ENCODE measurements around the gene CIB4.

The CIB4 gene

DNA sequence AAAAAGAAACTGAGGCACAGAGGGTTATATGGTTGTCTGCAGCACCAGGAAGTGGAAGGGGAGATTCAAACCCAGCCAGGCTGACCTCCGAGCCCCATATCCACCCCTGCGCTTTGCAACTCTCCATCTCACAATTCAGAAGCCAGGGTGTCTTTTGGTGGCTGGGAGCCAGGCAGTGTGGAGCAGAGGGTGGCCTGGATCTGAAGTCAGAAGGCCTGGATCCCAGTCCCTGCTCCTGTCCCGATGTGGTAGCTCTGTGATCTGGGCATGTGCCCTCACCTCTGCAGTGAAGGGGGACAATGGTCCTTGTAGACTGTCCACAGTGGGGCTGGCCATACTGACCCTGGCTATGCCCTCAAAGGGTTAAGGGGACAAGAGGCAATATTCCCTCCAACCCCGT, 57.0 kb downstream of the CIB4 start:
- no peak for DNase-seq

DNA sequence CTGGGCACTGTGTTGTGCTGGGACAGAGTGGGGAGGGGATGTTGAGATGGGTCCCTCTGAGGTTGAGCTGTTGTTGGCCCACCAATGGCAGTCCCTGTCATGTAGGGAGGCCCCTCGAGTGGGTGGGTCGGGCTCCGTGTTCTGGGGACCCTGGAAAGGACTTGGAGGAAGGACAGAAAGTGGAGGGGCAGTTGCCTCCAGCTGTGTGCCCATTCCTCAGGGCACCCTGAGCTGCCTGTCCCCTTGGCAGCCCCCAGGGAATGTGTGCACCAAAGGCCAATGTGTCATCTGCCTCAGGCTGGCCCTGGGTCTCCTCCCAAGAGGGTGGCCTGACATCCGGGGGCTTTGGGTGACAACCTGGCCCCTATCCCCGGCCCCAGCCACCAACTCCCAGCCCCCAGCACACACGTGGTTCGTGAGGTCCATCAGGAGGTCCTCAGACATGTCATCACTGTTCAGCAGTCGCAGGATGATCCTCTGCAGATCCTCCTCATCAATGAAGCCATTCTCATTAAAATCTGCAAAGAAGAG, 57.7 kb downstream of the CIB4 start:
- DNase-seq: no peak

DNA sequence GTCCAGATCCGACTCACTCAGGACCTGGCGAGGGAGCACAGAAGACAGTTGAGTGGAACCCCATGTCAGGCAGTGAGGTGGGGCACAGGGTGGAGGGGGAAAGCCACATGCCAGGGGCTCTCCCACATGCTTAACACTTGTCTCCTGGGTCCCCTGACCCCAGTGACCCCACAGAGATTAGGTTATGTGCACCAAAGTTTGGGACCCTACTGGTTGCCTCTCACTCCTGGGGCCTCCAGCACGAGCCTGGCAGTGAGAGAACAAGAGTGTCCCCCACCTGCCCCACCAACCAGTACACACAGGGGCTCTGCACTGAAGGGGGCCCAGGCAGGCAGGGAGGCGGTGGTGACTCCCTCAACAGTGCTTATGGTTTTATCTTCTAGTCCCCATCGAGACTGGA, 58.3 kb downstream of the CIB4 start:
- no peak for DNase-seq

DNA sequence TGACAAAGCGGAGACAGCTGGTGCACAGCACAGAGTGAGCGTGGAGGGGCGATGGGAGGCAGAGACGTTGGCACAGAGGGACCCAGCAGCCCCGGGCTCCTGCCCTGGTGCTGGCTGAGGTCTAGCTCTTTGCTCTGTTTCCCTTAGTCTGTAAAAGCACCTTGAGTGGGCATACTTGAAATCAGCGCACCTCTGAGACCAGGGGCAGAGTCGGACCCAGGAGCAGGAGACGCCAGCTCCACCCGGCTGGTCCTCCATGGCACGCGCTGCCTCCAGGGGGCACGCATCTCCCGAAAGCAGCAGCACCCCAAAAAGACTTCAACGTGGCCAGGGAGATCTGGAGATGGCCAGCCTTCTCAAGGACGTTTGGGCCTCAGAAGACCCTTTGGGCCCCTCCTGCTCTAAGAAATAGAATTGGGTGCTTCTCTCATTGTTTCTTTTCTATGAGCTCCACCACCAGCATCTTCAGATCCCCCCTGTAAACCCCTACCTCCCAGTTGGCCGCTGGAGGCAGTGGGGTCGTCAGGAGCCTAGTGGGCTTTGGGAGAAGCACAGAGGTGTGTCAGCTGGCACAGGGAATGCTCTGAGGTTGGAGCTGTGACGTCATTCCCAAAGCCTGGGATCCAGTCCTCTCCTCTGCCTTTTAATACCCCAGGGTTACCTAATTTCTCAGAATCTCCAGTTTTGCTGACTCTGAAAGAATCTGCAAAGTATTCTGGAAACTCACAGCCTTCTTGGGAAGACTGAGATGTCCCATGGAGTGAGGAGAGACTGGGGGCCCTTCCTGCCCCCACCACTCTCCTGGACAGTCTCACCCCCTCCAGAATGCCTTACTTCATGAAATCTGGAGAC, 58.9 kb downstream of the CIB4 start:
- no peak for DNase-seq

DNA sequence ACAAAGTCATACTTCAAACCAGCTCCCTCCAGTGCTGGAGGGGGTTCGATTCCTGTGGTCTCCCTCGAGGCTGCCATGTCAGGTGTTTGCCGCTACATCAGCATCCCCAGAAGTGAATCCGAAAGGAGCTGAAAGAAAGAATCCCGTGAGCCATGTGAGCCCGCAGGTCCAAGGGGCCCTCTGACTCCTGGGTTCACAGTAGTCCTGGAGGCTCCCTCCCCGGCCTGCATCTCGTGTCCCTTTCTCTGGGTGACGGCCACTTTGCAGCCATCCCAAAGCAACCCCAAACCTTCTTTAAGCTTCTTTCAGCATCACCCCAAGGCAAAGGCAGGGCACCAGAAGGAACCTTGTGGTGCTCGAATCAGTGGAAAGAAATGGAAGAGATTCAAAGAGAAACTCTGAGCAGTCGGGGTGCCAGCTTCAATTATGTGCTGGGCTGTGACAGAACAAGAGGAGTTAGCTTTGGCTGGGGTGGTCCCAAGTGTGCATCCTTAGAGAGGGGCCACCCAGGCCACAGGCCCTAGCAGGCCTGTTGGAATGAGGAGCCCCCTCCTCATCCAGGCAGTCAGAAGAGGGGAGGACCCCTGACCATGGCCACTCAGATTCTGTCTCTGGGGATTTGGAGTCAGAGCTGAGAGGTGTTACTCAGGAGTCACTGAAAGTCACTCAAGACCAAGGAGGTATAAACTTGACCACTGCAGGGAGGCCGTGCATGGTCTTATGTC, 59.7 kb downstream of the CIB4 start:
- no peak for DNase-seq

DNA sequence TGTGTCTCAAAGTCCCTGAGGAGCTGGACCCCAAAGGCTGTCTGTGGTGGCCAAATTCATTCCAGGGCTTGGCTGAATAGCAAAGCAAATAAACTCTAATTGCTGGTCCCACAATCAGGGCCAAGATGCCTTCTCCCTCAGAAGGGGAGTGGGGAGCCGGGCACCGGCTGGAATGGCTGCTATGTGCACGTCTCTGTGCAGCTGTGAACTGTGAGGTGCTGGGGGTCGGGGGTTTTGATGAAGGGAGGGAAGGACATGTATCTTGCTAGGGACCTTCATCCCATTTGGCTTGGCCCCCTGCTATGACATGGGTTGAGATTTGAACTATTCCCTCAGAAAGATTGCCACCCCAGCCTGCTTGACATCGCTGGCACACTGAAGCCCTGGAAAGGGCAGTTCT, 60.4 kb downstream of the CIB4 start:
- DNase-seq: no peak

DNA sequence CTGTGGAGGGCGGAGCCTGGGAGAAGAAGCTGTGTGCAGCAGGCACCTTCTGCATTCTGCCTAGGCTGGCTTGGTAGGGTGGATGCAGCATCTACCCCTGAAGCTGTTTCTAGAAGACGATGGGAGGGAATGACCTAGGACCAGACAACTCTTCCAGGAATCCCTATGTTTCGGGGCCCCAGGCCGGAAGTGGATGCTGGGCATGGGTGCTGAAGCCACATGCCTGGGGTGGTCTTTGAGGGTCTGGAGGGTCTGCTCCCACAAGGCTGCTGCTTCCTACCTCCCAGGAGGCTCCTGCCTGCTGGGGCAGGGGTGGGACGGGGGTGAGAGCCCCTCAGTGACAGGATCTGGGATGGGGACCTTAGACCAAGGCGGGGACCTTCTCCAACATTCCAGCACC, 61.0 kb downstream of the CIB4 start:
- DNase-seq: no peak

DNA sequence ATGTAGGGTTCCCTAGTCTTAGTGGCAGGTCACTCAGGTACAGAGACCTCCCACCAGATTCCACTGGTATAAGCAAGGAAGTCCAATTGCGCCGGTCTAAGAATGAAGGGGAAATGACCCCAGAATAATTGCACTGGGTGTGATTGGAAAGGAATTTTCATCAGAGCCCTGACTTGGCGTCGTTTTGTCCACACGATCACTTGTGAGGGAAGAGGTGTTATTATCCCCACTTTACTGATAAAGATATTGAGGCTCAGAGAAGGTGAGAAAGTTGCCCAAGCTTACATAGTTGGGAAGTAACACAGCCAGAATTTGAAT, 61.5 kb downstream of the CIB4 start:
- no peak for DNase-seq

DNA sequence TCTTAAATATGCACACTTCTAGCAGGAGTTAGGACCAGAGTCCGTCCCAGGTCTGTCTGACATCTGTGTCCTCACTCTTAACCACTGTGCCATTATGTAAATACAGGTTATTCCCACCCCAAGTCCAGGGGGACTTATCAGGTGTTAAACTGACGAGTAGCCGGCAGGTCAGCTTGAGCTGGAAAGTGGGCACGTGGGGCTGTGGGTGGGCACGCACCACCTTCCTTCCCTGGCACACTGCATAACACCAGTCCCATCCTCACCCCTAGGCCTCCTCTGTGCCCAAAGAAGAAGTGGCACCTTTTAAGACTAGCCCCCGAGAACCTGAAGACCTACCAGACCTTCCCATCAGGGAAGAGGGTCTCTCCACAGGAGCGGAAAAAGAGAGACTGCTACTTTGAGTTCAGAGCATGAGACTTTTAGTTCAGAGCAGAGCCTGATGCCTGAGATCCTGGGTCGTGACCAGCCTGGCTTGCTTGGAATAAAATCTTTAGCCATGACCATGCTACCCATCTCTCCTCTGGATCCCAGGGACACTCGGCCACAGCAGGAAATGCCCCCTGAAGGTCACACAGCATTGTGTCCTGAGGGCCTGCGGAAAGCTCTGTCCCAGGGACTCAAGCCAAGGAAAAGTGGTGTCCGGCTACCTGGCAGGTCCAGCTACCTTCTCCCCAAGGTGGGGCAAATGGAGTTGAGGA, 62.0 kb downstream of the CIB4 start:
- no peak for DNase-seq

DNA sequence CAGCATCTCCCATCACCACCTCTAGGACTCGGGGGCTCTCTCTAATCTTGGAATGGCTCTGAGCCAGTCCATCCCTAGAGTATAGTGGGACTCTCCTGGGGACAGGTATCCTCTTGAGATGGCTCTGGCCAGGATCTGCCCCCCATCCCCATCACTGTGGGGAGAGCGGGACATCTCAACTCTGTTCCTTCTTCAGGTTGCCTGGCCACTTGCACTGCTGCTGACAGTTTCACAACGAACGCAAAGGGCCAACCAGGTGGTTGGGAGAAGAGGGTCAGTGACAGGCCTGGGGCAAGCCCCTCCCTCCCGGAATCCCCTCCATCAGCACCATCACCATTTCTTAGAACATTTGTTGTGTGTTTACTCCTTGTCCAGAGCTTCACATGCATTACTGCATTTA, 62.6 kb downstream of the CIB4 start:
- no peak for DNase-seq

DNA sequence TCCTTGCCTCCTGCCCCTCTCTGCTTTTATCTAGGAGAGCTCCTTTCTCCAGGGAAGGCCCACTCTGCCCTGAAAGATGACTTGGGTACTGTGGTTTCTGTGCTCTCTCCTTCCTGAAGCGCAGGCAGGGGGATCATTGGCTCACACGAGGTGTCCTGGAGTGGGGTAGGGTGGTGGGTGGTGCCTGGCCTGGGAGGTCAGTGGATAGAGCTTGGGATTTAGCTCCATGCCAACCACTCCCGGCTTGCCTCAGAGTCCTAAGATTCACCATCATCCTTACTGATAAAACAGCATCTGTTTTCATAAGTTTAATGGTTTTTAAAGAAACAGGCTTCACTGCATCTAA, 63.1 kb downstream of the CIB4 start:
- DNase-seq: no peak

DNA sequence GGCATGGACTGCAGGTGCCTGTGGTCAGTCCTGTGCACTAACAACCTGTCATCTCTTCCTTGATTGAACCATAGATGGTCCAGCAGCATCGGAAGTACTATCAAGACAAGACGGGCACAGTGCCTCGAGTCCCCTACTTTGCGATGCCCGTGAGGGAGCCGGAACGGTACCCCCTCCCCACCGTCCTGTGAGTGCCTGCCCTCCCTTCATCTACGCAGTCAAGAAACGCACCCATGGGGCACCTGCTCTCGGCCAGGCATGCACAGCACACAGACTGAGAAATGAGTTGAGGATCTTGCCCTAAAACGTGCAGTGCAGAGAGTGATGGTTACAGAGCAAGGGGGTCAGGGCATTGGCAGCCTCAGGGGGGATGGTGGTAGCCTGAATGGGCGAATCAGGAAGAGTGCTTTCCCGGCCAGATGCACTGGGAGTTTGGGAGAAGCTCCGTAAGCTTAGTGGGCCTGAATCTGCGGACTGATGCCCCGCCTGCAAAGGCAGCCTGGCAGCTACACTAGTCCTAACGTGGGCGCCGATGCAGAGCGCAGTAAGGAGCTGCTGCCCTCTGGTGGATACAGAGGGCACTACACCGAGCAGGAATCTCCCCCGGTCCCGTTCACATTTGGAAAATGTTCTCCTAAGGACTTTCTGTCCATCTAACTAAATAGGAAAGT, 63.6 kb downstream of the CIB4 start:
- DNase-seq: peak in 29 of 56 donors; percentile 7 to 73 (median 30)

DNA sequence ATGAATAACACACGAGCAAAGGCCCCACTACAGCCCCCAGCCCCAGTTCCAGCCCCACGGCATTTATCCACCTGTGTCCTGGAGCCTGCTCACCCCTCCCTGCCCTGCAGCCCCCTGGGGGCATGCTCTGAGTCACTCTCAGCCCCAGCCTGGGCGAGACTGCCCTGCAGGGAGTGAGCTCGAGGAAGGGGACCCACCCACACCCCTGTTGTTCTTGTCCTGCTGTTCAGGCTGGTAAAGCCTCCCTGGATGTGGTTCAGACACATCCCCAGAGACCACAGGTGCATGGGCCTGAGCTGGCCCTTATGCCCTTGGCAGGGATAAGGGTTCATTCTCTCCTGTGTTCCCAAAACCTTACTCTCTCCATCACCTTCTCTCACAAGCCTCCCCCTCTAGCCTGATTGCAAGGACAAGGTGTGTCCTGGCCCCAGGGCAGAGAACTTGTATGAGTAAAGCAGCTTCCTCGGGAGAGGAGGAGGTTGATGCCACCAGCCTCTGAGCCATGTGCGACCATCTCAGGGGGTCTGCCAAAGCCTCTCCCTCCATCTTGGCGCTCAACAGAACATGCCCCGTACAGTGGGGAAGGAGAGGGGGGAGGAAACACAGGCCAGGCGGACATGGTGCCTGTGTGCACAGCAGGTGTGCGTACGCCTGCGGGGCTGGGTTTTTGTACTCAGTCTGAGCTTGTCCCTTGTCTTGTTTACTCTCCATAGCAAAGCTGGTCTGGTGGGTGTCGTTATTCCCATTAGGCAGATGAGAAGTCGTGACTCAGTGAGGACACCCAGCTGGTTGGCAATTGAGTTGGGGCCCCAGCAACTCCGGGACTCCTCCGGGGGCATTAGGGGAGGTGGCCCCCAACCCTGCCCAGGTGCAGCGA, 64.4 kb downstream of the CIB4 start:
- no peak for DNase-seq

DNA sequence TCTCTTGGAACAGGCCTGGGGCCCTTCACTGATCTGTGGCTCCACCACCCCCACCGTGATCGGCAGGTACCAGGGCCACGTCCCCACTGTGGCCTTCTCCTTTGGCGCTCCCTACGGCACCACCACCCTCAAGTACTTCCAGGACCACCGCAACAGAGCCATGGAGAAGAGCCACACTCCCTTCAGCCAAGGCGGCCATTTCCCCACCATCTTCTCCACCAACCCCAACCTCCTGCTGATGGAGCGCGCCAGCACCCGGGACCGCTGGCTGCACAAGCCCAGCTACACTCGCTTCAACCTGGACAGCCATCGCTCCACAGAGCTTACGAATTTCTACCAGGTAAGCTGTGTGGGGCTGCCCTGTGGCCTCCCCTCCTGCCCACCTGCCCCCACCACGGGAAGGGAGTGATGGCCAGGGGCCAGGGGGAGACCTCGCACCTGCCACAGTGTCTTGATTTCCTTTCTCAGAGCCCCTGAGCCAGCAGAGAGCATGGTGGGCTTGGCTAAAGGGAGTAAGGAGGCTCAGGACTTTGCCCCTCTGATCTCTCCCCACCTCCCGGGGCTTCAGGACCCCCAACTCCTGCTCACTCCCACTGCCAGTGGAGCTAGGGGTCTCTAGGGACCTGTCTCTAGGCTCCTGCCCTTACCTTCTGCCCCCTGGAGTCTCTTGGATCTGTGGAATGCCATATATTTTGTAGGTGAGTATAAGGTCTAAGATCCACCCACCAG, 65.2 kb downstream of the CIB4 start:
- DNase-seq: no peak

DNA sequence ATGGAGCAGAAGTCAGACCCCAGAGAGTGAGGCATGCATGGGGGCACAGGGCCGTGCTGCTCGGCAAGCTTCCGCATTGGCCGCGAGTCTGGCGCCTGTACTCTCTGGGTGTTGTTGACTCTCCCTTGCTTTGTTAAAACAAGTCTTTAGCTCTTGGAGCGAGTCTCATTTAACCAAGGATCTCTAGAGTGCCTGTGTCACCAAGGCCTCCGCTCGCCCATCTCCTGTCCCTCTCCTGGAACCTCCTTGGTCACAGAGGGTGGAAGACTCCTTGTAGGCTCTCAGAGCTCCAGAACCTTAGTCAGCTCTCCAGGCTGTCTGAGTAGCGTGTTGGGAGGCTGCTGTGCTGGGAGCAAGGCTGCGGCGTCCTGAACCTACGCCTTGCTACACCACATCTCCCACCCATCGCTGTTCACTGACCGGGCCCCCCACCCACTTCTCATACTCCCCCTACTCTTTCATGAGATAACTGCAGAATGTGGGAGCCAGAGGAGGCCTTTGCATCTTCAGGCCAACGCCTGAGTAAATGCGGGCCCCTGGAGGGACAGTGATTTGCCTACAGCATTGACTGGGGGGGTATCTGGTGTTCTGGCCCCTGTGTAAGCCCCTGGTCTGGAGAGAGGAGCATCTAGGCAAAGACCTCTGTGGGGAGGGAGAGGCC, 66.1 kb downstream of the CIB4 start:
- DNase-seq: no peak

DNA sequence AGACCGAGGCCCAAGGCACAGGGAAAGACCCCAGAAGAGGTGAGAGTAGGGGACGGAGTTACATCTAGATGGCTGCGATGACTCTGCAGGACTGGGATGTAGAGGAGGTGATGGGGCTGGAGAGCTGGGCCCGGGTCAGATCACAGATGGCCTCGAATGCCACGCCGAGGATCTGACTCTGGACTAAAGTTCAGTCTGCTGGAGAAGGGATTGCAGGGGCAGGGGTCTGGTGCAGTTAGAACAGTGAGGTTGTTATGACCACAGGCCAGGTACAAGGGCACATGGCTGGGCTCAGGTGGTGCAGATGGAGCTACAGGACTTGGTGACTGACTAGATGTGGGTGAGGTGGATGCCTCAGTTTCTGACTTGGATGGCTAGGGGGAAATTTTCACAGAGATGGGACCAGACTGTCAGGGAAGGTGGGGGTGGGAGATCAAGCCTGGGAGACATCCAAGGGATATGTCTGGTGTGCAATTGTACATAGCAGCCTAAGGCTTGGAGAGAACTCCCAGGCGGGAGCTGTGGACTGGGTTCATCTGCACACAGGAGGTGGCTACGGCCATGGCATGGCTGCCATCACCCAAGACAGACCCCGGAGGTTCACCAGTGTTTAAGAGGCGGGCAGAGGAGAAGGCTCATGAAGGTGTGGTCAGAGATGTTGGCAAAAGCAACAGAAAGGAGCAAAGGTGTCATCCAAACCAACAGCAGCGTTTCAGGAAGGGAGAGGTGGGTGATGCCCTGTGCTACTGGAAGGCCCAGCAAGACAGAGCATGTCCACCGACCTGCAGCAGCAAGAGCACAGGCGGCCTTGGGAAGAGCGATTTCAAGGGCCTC, 66.9 kb downstream of the CIB4 start:
- no peak for DNase-seq

DNA sequence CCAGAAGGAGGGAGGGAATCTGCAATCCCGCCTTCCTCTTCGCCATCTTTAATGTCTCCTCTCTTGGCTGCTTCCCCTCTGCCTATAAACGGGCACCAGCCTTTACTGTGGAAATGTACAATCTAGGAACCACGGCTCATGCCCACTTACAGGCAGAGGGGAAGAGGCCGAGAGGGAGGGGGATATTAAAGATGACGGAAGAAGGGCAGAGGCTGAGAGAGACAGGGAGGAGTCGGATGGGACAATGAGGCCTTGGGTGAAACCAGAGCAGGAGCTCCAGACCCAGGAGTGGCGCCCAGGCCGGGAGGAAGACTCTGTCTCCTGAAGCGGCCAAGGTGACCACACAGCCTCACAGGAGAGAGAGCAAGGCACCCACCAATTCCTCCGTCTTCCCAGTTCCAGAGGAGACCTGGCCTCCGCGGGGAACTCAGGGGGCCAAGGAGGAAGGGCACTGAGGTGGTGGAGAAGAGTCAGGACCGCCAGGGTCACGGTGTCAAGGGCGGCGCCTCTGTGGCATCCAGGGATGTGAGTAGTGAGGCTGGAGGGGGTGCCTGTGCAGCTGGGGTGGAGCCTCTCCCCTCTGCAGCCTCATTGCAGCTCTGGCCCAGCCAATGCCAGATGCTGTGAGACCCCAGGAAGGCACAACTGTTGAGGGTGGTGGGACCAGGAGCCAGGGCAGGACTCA, 67.8 kb downstream of the CIB4 start:
- DNase-seq: no peak

DNA sequence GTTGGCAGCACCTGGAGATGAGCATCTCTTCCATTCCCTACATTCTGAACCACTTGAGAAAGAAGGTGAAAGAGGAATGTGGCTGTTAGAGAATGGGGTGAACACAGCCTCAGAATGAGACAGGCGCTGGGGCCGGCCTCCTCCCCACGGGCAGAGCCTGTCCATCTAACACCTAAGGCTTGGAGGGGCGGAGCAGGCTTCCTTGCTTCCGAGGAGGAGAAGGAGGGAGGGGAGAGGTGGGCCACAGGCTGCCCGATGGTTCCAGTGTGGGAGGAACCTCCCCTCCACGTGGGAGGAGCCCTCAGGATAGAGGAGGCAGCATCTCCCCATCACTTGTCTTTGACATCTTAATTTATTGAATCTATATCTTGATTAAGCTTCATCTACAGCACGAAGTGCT, 68.6 kb downstream of the CIB4 start:
- DNase-seq: no peak
